ENCODE measurements around the gene AHDC1.
A peak's percentile ranks its signal among the peaks of the same experiment; 100 is the strongest.
"Not testable (repeated sequence)": the region's sequence is repeated elsewhere in the genome, so short reads cannot be mapped to it uniquely, and the experiment has no call there.

AHDC1 gene

DNA sequence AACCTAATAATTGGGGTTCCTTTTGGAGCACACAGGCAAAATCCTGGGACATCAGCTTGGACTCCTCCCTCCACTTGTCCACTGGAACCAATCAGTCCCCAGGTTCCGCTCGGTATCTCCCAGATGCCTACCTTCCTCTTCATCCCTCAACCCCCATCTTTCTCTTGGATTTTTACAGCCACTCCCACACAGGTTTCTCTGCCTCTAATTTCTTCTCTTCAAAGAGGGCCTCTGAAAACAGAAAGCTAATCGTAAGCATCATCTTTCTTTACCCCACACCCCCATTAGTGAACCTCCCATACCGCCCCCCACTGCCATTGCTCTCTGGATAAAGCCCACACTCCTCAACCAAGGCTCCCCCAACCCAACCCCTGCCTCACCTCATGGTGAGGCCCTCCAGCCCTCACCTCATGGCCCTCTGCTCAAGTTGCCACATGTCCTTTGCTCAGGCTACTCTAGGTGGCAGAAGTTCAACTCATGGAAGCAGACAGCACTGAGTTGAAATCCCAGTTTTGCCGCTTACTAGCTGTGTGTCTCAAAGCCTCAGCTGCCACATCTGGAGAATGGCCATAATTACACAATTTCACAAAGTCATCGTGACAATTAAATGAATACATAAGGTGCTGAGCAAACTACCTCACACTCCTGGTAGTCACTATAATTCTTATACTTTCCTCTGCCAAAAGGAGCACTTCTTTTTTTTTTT lies 95.8 kb downstream of the AHDC1 start:
- no peak for DNase-seq

GRCh38 chr1:27506703-27507102 lies 97.2 kb downstream of the AHDC1 start:
- no peak for DNase-seq

DNA sequence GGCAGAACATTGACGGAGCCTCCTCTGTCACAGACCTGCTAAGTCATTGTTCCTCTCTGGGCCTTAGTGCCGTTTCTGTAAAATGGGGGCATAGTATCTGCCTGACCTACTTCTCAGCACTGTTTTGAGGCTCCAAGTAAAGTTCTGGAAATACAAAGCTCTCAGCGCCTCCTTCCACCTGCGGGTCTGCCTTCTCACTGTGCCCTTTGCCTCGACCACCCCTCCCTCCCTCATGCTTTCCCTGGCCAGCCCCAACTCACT lies 98.6 kb downstream of the AHDC1 start:
- DNase-seq: no peak

- peak; percentile 95 for DNase-seq
Observed at GRCh38 chr1:27504588-27505419, 99.1 kb downstream of the AHDC1 start.

GRCh38 chr1:27503844-27504587 lies 99.9 kb downstream of the AHDC1 start:
- DNase-seq: no peak

- no peak for DNase-seq
Observed at GRCh38 chr1:27503033-27503432, 100.9 kb downstream of the AHDC1 start.

- not testable (repeated sequence) for DNase-seq
Observed at GRCh38 chr1:27501159-27501558, 102.8 kb downstream of the AHDC1 start.

DNA sequence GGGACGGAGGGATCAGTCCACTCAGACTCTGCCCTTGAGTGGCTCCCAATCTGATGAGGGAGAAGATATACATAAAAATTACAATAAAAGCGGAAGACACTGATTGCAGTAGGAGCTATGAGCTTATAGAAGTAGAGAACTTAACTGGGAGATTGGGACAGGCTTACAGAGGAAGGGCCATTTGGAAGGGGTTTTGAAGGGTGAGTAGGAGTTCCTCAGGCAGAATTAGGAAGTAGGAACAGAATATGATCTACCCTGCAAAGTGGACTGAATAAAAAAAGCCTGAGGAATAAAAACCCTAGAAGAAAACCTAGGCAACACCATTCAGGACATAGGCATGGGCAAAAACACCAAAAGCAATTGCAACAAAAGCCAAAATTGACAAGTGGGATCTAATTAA lies 104.8 kb downstream of the AHDC1 start:
- DNase-seq: no peak

- DNase-seq: peak; percentile 67
Observed at GRCh38 chr1:27496604-27497155, 107.3 kb downstream of the AHDC1 start.

- DNase-seq: no peak
Observed at GRCh38 chr1:27492796-27493195, 111.1 kb downstream of the AHDC1 start.

DNA sequence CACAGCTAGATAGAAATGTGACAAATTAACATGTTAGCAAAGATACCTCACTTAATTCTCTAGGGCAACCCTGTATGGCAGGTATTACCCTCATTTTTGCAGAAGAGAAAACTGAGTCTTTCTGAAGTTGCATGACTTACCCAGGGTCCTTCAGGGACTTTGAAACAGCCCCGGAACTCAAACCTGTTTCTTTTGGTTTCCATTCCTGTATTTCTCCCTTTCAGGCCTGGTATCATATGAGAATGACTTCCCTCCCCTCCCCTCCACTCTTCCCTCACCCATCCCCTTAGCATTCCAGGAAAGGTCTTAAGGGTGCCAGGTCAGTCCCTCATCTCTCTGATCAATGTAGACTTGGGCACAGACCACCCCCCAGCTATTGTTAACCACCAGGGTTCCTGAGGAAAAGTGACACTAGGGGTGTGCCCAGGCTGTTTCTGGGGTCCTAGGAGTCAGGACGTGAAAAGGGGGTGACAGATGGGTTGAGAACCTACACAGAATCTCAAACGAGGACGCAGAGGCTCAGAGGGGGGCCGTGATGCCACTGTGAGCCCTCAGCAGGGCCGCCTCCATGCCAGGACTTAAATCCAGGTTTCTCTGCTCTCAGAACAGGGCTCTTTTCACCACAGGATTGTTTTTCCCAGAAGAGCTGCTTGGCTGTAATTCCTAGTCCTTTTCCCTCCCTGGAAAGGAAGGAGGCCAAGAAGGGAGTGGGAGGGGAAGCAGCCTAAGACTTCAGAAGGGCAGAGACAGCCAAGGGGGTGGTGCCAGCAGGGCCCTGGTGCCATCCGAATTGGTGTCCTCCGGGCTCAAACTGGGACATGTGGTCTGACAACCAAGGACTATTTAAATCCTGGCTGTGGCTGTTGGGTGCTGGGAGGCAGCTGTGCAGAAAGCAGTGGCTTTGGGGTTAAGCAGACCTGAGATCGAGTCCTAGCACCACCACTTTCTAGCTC lies 111.9 kb downstream of the AHDC1 start:
- DNase-seq: peak; percentile 79

DNA sequence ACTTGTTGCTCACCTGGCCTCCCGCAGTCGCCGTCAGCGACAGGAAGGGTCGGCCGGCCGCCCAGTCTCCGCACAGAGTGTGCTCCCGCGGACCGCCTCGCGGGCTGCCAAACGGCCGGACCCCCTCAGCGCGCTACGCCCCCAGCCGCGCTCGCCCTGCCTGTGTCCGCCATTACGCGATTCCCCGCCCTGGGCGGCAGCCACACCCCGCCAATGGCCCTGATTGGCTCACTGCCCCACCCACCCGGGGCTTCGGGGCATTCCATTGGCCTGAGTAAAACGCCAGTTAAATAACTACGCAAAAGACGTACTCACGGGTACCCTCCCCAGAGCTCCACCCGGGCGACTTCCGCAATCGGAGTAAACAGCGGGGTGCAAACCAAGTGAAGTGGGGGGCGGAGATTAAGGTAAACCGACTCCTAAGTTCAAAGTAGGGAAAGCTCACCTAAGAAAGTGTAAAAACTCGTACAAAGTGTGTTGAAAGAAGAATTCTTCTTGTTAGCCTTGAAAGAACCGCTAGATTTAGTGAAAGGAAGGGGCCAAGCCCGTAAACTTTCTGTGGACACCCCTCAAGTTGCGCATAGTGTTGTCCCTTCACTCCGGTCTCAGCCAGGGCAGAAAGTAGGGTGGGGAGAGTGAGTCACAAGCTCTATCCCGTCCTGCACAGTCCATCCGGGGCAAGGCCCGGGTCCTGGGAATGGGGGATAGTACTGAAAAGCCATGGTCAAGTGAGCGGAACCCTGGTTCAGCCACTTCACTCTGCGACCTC lies 113.8 kb downstream of the AHDC1 start, which contains the start of gene WASF2:
Gene WASF2, minus strand, starts transcription at position 195 of the 769 bp plus-strand sequence. CDS start 61,277 bp downstream, outside the sequence.
- DNase-seq: peak; percentile 99

GRCh38 chr1:27489501-27489972 lies 114.4 kb downstream of the AHDC1 start:
- DNase-seq: no peak

DNA sequence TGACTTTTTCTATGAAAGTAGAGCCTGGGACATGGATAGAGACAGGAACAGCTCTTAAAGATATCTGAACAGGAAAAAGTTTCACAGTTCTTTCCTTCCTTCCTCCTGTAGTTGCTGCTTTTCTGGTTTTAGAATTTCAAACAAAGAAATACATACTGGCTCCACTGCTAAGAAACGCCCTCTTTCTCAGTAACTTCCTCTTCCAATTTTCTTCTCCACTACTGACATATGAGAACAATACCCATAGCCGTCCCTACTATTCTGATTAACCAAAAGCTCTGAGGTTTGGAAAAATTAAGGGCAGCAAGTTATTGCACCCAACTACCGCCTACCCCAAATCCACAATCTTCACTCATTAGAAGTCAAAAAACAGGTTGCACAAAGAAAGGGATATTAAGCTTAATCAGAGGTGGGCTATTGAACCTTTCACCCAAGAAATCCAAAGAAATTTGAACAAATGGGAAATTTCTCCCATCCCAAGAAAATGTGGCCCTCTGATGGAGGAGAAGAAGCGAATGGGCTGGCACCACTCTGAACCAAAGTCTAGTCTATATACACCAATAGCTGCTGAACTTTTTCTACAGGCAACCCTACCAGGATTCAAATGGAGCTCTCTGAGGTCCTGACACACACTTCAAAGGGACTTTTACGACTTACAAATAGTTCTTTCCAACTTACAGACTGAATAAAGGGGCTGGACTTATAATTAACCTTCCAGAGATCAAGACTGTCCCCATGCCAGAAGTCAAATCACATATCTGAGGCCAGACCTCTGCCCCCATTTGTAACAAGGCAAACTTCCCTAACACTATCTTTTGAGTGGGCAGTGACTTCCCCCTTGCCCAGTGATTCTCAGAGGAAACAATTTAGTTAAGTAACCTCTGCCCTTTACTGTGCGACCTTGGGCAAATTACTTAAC lies 115.7 kb downstream of the AHDC1 start:
- no peak for DNase-seq

GRCh38 chr1:27485363-27485762 lies 118.6 kb downstream of the AHDC1 start:
- DNase-seq: no peak

All from femur (tissue), 1 donor.